HG02884 (cell line): Measurements from ENCODE around the gene CLIP1.
"Not testable (repeated sequence)": the region's sequence is repeated elsewhere in the genome, so short reads cannot be mapped to it uniquely, and the experiment has no call there.

Experiments
- ATAC-seq: cut with Tn5 transposase; IDR thresholded peaks from one replicate; pipeline ENCODE4 v1.9.1; 2021; ENCODE audit warnings: mild to moderate bottlenecking, moderate library complexity; ENCODE audit not compliant: unreplicated experiment

The CLIP1 gene

GRCh38 chr12:122437656-122438121 is 15.2 kb upstream of the CLIP1 start:
- no peak for ATAC-seq

- ATAC-seq: no peak
Measured at GRCh38 chr12:122435186-122435585, 12.7 kb upstream of the CLIP1 start.

- ATAC-seq: not testable (repeated sequence)
Measured at GRCh38 chr12:122429043-122429442, 6.6 kb upstream of the CLIP1 start.

- ATAC-seq: no peak
Measured at GRCh38 chr12:122427403-122427802, 4.9 kb upstream of the CLIP1 start.

DNA sequence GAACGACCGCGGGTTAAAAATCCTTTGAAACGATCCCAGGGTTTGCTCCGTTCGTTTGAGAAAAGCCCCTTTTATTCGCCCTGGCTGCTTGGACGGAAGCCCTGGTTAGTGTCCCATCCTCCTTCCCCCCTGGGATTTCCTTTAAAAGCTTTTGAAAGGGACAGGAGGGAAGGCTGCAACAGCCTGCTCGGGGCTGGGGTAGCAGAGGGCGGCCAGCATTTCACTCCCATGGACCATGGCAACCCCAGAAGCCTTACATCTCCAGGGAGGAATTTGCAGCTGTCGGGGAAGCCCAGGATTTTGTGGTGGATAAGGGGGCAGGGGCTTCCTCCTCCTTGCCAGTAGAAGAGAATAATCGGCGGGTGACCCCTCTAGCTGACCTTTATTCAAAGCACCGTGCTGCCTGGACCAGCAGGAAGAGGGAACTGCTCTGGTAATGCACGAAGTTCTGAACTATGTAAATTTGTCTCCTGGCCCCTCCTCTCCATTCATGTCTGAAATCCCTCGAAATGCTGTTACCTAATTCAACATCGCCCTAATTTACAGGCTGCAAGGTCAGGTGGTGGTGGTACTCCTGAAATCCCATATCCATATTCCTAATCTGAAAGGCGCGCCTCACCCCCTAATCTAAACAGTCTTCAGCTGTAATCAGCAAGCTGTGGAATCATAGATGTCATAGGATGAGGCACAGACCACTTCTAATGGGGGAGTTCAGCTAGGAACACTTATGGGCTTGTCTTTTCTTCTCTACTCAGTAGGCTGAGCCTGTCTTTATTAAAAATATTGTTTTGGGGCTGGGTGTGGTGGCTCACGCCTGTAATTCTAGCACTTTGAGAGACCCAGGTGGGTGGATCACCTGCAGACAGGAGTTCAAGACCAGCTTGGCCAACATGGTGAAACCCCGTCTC is 1.0 kb upstream of the CLIP1 start:
- no peak for ATAC-seq

GRCh38 chr12:122422730-122423257 is 325 bp upstream of the CLIP1 start:
- no peak for ATAC-seq

DNA sequence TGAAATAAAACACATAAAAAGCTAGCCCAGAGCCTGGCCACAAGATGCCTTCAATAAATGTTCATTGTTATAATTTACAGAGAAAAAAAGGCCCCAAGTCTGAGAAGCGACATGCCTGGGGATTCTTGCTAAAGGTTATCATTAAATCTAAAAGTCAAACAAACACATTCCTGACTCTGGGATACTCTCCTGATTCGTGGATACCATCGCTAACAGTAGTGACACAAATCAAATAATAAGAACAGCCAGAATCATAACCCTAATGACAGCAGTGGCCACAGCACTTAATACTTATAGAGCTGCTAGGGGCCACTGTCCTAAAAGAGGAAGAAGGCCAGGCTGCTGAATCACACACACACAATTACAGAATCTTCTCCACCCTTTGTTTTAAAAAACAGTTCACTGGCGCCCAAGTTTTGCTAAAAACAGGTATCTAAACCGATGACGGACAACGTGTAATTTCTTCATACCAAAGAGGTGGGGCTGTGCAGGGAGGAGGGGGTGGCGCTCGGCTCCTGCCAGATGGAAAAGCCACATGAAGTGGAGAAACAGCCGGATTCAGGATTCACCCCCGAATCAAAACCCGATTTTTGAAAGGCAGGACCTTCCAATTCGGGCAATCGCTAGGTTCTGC is 1.2 kb downstream of the CLIP1 start:
- no peak for ATAC-seq

DNA sequence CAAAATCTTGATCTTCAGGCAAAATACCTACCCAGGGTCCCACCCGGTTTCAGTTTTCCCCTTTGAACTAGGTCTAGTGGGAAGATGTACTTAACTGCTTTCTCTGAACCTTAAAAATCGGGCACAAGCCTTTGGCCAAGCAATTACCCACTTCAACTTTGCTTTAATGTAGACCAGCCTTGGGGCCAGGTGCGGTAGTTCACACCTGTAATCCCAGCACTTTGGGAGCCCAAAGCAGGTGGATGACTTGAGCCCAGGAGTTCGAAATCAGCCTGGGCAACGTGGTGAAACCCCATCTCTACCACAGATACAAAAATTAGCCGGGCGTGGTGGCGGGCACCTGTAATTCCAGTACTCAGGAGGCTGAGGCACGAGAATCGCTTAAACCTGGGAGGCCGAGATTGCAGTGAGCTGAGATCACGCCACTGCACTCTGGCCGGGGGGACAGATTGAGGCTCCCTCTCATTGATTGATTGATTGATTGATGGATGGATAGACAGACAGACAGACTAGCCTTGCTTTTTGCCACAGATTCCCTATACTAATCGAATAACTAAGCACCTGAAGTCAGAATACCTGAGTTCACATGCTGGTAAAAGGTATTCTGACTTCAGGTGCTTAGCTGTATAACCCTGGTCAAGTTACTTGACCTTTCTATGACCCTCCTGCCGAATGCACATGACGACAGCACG is 1.9 kb downstream of the CLIP1 start:
- no peak for ATAC-seq

- ATAC-seq: not testable (repeated sequence)
Measured at GRCh38 chr12:122419094-122419493, 3.4 kb downstream of the CLIP1 start.

GRCh38 chr12:122415665-122416064 is 6.8 kb downstream of the CLIP1 start:
- ATAC-seq: not testable (repeated sequence)

- ATAC-seq: no peak
Measured at GRCh38 chr12:122413516-122414404, 8.7 kb downstream of the CLIP1 start.

- no peak for ATAC-seq
Measured at GRCh38 chr12:122412851-122413433, 9.5 kb downstream of the CLIP1 start.

DNA sequence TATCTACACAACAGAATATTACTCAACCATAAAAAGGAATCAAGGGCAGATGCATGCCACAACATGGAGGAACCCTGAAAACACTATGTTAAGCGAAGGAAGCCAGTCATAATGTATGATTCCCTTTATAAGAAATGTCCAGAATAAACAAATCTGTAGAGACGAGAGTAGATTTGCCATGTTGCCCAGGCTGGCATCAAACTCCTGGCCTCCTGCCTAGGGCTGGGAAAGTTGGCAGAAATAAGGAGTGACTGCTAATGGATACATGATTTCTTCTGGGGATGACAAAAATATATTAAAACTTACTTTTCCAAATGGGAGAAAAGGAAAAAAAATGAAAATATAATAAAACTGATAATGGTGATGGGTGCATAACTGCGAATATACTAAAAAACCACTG is 10.9 kb downstream of the CLIP1 start:
- no peak for ATAC-seq

- no peak for ATAC-seq
Measured at GRCh38 chr12:122407208-122407607, 15.3 kb downstream of the CLIP1 start.

DNA sequence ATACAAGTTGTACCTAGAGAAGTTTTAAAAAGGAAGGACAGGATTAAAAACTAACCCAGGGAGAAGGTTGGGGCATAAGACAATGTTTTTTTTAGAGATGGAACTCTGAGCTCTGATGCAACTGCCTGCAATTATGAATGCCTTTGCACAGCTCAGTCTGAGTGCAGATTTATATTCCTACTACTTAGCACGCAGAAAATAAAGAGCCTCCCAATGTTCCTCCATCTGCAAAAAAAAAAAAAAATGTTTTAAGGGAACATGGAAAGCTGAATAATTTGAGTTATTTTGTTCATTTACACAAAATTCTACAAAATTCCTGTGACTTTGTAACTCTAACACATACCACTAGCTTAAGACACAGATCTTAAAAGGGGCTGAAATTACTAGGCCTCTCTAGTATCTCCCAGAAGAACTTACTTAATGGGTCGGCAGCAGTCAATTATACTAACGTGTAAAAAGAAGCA is 15.7 kb downstream of the CLIP1 start:
- no peak for ATAC-seq

- ATAC-seq: no peak
Measured at GRCh38 chr12:122403831-122404230, 18.6 kb downstream of the CLIP1 start.

GRCh38 chr12:122403115-122403770 is 19.2 kb downstream of the CLIP1 start:
- peak; percentile 59 for ATAC-seq

DNA sequence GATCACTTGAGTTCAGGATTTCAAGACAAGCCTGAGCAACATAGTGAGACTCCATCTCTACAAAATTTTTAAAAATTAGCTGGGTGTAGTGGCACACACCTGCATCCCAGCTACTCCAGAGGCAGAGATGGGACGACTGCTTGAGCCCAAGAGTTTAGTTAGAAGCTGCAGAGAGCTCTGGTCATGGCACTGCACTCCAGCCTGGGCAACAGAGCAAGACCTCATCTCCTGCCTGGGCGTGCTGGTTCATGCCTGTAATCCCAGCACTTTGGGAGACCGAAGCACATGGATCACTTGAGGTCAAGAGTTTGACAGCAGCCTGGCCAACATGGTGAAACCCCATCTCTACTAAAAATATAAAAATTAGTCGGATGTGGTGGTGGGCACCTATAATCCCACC is 20.2 kb downstream of the CLIP1 start:
- no peak for ATAC-seq
